Urothelium cell line (cell line): ENCODE data around the gene PDXP.
"Not testable (repeated sequence)": the region's sequence is repeated elsewhere in the genome, so short reads cannot be mapped to it uniquely, and the experiment has no call there.

Experiments
- DNase-seq: peaks from one replicate; pipeline ENCODE4 v3.0.0; 2011; ENCODE audit warnings: low spot score, mixed read lengths
- FAIRE-seq: peaks from 2 replicates; lab custom pipeline; 2011; peaks lifted over from hg19 to GRCh38; lab: Jason Lieb, UNC

Gene PDXP

GRCh38 chr22:37692627-37693285 is 34.2 kb downstream of the PDXP start:
- DNase-seq (no peak), FAIRE-seq (no peak)

GRCh38 chr22:37694131-37694530 is 35.6 kb downstream of the PDXP start:
- not testable (repeated sequence) for DNase-seq, FAIRE-seq

GRCh38 chr22:37696260-37696656 is 37.7 kb downstream of the PDXP start:
- not testable (repeated sequence) for DNase-seq, FAIRE-seq

- DNase-seq (no peak), FAIRE-seq (no peak)
Observed at GRCh38 chr22:37696657-37697537, 38.4 kb downstream of the PDXP start, which contains the start of gene TRIOBP. Gene TRIOBP (plus strand): TSS chr22:37697048. CDS start chr22:37701366, 4,318 bp downstream.

GRCh38 chr22:37697538-37697835 is 39.0 kb downstream of the PDXP start:
- DNase-seq (no peak), FAIRE-seq (no peak)

GRCh38 chr22:37701141-37701786 is 42.7 kb downstream of the PDXP start:
- DNase-seq, result no peak
- peak; percentile 13 for FAIRE-seq

- no peak for FAIRE-seq
- DNase-seq, result no peak
Observed at GRCh38 chr22:37703906-37704305, 45.4 kb downstream of the PDXP start.

GRCh38 chr22:37704645-37705044 is 46.1 kb downstream of the PDXP start:
- peak; percentile 32 for FAIRE-seq
- DNase-seq, result no peak

- FAIRE-seq (no peak), DNase-seq (no peak)
Observed at GRCh38 chr22:37705205-37705604, 46.7 kb downstream of the PDXP start.

- DNase-seq (no peak), FAIRE-seq (no peak)
Observed at GRCh38 chr22:37708580-37709444, 50.3 kb downstream of the PDXP start.

- DNase-seq (no peak), FAIRE-seq (no peak)
Observed at GRCh38 chr22:37709445-37709765, 50.9 kb downstream of the PDXP start.

GRCh38 chr22:37710675-37711074 is 52.2 kb downstream of the PDXP start:
- FAIRE-seq (no peak), DNase-seq (no peak)

GRCh38 chr22:37711490-37711889 is 53.0 kb downstream of the PDXP start:
- DNase-seq (no peak), FAIRE-seq (no peak)

- no peak for DNase-seq
- no peak for FAIRE-seq
Observed at GRCh38 chr22:37713761-37714160, 55.2 kb downstream of the PDXP start.

GRCh38 chr22:37714634-37715033 is 56.1 kb downstream of the PDXP start:
- FAIRE-seq (no peak), DNase-seq (no peak)

GRCh38 chr22:37715760-37716159 is 57.2 kb downstream of the PDXP start:
- no peak for DNase-seq
- no peak for FAIRE-seq
